GM21576 (cell line): ENCODE data around the gene HMCN1.
"Not testable (repeated sequence)": the region's sequence is repeated elsewhere in the genome, so short reads cannot be mapped to it uniquely, and the experiment has no call there.

ENCODE experiments used
- ATAC-seq: cut with Tn5 transposase; IDR thresholded peaks from one replicate; pipeline ENCODE4 v1.9.1; 2021; ENCODE audit warnings: mild to moderate bottlenecking, moderate library complexity; ENCODE audit not compliant: unreplicated experiment

The HMCN1 gene

GRCh38 chr1:186125511-186125910 is 391.3 kb downstream of the HMCN1 start:
- ATAC-seq: no peak

GRCh38 chr1:186129758-186130157 is 395.6 kb downstream of the HMCN1 start:
- ATAC-seq: no peak

DNA sequence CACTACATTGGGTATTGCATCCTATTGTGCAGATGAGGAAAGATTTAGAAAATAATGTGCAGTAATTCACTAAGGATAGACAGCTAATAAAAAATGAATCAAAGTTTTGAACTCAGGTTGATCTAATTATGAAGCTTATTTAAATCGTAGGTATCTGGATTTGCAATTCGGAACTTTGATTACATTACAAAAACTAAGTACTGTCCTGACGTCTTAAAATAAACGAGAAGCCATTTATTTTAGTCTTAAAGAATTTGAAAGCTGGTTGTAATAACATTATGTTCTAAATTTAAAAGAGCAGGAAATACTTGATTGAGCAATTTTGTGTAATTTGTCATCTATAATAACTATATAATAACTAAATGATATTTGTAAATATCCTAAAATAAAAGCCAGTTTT is 404.9 kb downstream of the HMCN1 start:
- no peak for ATAC-seq

- no peak for ATAC-seq
These were observed 405.5 kb downstream of the HMCN1 start for GRCh38 chr1:186139701-186140100.

DNA sequence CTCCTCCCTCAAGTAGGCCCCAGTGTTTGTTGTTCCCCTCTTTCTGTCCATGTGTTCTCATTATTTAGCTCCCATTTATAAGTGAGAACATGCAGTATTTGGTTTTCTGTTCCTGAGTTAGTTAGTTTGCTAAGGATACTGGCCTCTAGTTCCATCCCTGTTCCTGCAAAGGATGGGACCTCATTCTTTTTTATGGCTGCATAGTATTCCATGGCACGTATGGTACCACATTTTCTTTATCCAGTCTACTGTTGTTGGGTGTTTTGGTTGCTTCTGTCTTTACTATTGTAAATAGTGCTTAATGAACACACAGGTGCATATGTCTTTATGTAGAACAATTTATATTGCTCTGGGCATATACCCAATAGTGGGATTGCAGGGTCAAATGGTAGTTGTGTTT is 408.0 kb downstream of the HMCN1 start:
- ATAC-seq: no peak

GRCh38 chr1:186142916-186143315 is 408.7 kb downstream of the HMCN1 start:
- ATAC-seq: no peak

DNA sequence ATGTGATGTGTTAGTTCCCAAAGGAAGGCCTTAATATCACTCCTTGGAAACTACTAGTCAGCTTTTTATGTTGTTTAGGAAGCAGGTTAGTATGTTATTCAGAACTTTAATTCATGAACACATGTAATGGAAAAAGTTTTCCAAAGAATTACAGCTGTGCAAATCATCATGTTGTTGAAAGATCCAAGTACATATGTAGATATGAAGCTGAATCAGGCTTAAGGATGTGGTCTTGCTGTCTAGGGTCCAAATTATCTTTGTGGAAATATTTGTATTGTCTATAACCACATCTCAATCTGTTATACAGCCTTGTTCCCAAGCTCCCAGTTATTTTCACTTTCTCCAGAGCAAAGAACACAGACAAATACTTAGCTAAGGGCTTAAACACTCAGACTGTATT is 409.3 kb downstream of the HMCN1 start:
- no peak for ATAC-seq

DNA sequence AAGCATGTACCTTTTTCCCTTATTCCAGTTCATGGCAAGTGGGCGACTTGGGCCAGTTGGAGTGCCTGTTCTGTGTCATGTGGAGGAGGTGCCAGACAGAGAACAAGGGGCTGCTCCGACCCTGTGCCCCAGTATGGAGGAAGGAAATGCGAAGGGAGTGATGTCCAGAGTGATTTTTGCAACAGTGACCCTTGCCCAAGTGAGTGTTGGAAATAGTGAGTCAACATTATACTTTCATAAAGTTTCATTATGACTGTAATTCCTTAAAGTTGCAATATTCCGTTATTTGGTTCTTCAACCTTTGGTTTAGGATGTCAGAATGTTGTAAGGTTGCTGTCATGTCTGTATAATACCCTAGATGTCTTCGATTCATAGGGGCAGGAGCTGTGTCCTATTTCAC is 410.3 kb downstream of the HMCN1 start:
- ATAC-seq: no peak

GRCh38 chr1:186146974-186147373 is 412.8 kb downstream of the HMCN1 start:
- ATAC-seq: no peak

GRCh38 chr1:186149591-186149990 is 415.4 kb downstream of the HMCN1 start:
- ATAC-seq: no peak

DNA sequence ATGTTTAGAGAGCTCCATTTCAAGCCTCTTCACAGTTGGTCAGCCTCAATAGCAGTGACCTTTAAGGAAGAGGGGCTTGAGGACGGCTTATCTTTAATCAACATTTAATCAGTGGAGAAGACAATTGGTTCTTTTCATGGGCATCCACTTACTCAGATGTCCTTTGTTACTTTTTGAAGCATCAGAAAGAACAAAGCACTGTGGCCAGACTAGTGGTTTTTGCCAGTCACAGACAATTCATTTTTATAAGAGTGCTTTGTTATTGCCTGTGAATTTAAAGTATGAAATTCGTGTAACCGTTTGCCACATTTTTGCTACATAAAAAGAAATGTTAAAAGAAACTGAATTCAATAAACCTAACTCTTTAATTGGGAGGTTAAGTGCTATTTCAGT is 418.0 kb downstream of the HMCN1 start:
- ATAC-seq: no peak

GRCh38 chr1:186152620-186153239 is 418.5 kb downstream of the HMCN1 start:
- ATAC-seq: no peak

GRCh38 chr1:186154651-186155050 is 420.5 kb downstream of the HMCN1 start:
- ATAC-seq: no peak

- peak; percentile 80 for ATAC-seq
These were observed 421.4 kb downstream of the HMCN1 start for GRCh38 chr1:186155594-186155993.

DNA sequence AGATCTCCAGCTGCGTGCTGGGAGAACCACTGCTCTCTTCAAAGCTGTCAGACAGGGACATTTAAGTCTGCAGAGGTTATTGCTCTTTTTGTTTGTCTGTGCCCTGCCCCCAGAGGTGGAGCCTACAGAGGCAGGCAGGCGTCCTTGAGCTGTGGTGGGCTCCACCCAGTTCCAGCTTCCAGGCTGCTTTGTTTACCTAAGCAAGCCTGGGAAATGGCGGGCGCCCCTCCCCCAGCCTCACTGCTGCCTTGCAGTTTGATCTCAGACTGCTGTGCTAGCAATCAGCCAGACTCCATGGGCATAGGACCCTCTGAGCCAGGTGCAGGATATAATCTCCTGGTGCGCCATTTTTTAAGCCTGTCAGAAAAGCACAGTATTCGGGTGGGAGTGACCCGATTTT is 428.7 kb downstream of the HMCN1 start:
- not testable (repeated sequence) for ATAC-seq

GRCh38 chr1:186164773-186165172 is 430.6 kb downstream of the HMCN1 start:
- ATAC-seq: no peak

GRCh38 chr1:186165303-186165702 is 431.1 kb downstream of the HMCN1 start:
- ATAC-seq: no peak

DNA sequence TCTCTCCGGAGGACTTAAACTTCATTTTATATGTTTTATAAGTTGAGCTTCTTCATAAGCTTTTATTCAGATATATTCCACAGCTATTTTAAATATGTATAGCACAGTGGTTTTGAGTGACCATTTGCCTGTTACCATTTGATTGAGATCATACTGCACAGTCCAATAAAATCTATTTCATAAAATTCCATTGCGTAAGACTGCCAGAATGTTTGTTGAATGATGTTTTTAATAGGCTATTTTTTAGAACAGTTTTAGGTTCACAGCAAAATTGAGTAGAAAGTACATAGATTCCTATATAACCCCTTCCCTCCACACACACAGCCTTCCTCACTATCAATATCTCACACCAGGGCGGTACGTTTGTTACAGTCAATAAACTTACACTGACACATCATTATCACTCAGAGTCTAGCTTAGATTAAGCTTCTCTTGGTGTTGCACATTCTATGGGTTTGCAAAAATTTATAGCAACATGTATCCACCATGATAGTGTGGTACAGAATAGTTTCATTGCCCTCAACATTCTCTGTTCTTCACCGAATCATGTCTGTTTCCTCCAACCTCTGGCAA is 433.0 kb downstream of the HMCN1 start:
- ATAC-seq: no peak

DNA sequence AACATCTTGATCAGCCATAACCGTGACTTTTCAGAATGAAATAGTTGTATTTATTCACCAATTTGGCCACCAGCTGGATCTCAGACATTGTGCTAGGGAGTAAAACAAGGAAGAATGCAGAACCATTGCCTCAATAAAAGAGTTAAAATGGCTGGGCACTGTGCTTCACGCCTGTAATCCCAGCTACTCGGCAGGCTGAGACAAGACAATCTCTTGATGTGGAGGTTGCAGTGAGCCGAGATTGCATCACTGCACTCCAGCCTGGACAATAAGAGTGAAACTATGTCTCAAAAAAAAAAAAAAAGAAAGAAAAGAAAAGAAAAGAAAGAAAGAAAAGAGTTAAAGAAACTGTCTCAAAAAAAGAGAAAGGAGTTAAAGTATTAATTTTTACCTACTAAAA is 441.4 kb downstream of the HMCN1 start:
- ATAC-seq: no peak

- ATAC-seq: no peak
These were observed 444.3 kb downstream of the HMCN1 start for GRCh38 chr1:186178426-186179043.

- ATAC-seq: no peak
These were observed 445.0 kb downstream of the HMCN1 start for GRCh38 chr1:186179231-186179630.

DNA sequence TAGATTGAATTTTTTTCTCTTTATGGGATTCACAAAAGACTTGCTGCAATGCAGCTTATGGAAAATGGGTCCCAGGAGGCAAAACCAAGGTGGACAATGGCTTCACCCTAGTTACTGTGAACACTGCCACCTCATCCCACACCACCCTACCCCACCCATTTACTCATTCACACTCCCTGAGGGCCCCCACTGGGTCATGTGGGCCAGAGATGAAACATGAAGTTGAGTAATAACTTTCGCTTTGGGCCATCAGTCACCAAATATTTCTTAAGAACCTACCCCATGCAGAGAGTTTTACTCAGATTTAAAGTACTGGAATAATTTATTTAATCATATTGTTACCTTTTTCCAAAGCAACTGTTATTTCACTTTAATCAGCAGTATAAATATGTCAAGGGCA is 449.0 kb downstream of the HMCN1 start:
- peak; percentile 60 for ATAC-seq
